GM21423 (cell line): ENCODE data around the gene PNP.
"Not testable (repeated sequence)": the region's sequence is repeated elsewhere in the genome, so short reads cannot be mapped to it uniquely, and the experiment has no call there.

Experiments
- ATAC-seq: cut with Tn5 transposase; IDR thresholded peaks from one replicate; pipeline ENCODE4 v1.9.1; 2021; ENCODE audit warnings: mild to moderate bottlenecking, moderate library complexity; ENCODE audit not compliant: unreplicated experiment

Gene PNP

GRCh38 chr14:20469242-20469889 is at the start of gene PNP:
Gene PNP (plus strand): TSS chr14:20469406. CDS start chr14:20469525, 119 bp downstream.
- peak; percentile 93 for ATAC-seq

- no peak for ATAC-seq
These were observed 49.8 kb upstream of the PNP start for GRCh38 chr14:20419419-20419818.

- ATAC-seq = no peak
These were observed 47.9 kb upstream of the PNP start for GRCh38 chr14:20421267-20421666.

GRCh38 chr14:20422886-20423285 is 46.3 kb upstream of the PNP start:
- no peak for ATAC-seq

GRCh38 chr14:20424851-20425250 is 44.4 kb upstream of the PNP start:
- no peak for ATAC-seq

- peak; percentile 69 for ATAC-seq
These were observed 41.8 kb upstream of the PNP start for GRCh38 chr14:20427231-20428009.

- ATAC-seq = peak; percentile 23
These were observed 41.2 kb upstream of the PNP start for GRCh38 chr14:20428010-20428365.

GRCh38 chr14:20428802-20429201 is 40.4 kb upstream of the PNP start:
- no peak for ATAC-seq

GRCh38 chr14:20429801-20430669 is 39.2 kb upstream of the PNP start:
- no peak for ATAC-seq

- ATAC-seq = no peak
These were observed 34.3 kb upstream of the PNP start for GRCh38 chr14:20434701-20435581.

GRCh38 chr14:20435582-20436362 is 33.4 kb upstream of the PNP start, which contains the start of gene KLHL33:
Gene KLHL33 (minus strand): TSS chr14:20436166. CDS start chr14:20435811, 355 bp downstream.
- ATAC-seq = no peak

- ATAC-seq = no peak
These were observed 32.8 kb upstream of the PNP start for GRCh38 chr14:20436363-20436755.

GRCh38 chr14:20438664-20439063 is 30.5 kb upstream of the PNP start:
- ATAC-seq = no peak

- no peak for ATAC-seq
These were observed 28.7 kb upstream of the PNP start for GRCh38 chr14:20440465-20440864.

- ATAC-seq = no peak
These were observed 28.3 kb upstream of the PNP start for GRCh38 chr14:20440882-20441281.

GRCh38 chr14:20441461-20441860 is 27.7 kb upstream of the PNP start:
- ATAC-seq = no peak

GRCh38 chr14:20443650-20444049 is 25.6 kb upstream of the PNP start:
- not testable (repeated sequence) for ATAC-seq

GRCh38 chr14:20446889-20447288 is 22.3 kb upstream of the PNP start:
- no peak for ATAC-seq

- ATAC-seq = not testable (repeated sequence)
These were observed 16.4 kb upstream of the PNP start for GRCh38 chr14:20452831-20453230.
